ENCODE results near the gene MTERF4. TPM values are rescaled to one million over a fixed set of nuclear protein-coding genes. Genes with fewer than 3 reads are reported as not detected.
A peak's percentile ranks its signal among the peaks of the same experiment; 100 is the strongest.

MTERF4 gene
- total RNA-seq, 6 experiments from 2014 or later, result 12.1 to 26.3 (median 17.0) TPM

- 100% methylated on average over 2 of the region's 8 CpGs for WGBS (ENCODE audit: insufficient coverage, low coverage, low lambda C conversion rate, missing lambda C conversion rate)
- intact Hi-C loops (cut with DNase I), result no loop called here
- no peak for TF ChIP-seq POLR2A (IDR thresholded peaks at IDR 0.05)
- TF ChIP-seq CTCF (IDR thresholded peaks at IDR 0.05), result no peak
- Histone ChIP-seq H3K4me3 (no peak overlapping the region), H3K9me3 (no peaks in the 10 kb centered on the region), H3K27me3 (no peaks in the 10 kb centered on the region), H3K36me3 (no peaks in the 10 kb centered on the region), H3K4me1 (peaks cover 0 to 6% (median 2%) of the 10 kb centered on the region in 4 donors), H3K27ac (no peak overlapping the region)
- ATAC-seq (no peak), DNase-seq (peak in 1 of 3 donors; percentile 37)
Observed at GRCh38 chr2:241128266-241128665, 26.2 kb upstream of the MTERF4 start.

DNA sequence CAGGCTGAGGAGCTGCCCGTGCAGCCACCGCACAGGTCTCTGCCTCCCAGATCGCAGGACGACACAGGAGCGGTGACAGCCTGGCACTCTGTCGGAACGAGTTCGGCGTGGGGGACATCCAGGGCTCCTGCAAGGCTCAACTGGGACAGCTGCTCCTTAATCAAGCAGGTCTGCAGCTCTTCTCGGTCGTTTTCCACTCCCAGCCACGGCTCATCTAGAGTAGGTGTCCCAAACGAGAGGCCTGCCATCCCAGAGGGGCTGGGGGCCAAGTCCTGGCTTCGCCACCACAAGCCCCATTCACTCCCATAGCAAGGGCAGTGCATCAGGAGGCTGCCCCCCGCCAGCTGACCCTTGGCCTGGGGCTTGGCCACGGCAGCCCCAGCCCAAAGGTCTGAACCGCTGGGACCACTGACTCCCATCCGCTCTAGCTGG, 24.7 kb upstream of the MTERF4 start:
- peak in 1 of 3 donors; percentile 44 for DNase-seq
- no peaks in the 10 kb centered on the region for H3K36me3 ChIP-seq
- ATAC-seq, result no peak
- H3K27me3 ChIP-seq, result no peaks in the 10 kb centered on the region
- no CpG with 5 or more reads among the region's 18 CpGs for WGBS (ENCODE audit: insufficient coverage, low coverage, low lambda C conversion rate, missing lambda C conversion rate)
- no peak overlapping the region for H3K27ac ChIP-seq
- no peaks in the 10 kb centered on the region for H3K9me3 ChIP-seq
- no peak for TF ChIP-seq POLR2A (IDR thresholded peaks at IDR 0.05)
- no peak for TF ChIP-seq CTCF (IDR thresholded peaks at IDR 0.05)
- H3K4me3 ChIP-seq, result no peak overlapping the region
- H3K4me1 ChIP-seq, result peaks cover 0 to 6% (median 2%) of the 10 kb centered on the region in 4 donors
- intact Hi-C loops (cut with DNase I), result no loop called here

DNA sequence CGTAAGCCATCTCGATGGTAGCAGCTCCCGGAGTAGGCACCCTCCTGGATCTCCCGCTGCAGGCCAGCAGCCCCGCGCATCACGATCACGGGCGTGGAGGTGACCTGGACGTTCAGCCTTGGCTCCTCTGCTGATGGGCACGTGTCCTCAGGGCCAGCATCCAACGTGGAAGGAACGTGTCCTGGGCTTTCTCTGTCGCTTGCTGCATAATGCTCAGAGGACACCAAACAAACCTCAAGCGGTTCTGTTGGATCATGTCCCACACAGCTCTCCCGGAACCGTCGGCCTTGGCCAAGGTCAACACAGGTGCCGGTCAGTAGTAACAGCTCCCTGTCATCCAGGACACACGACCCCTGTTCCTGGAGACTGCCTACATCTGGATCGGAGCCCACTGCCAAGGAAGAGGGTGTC, 24.1 kb upstream of the MTERF4 start:
- ATAC-seq (peak in 2 of 4 donors; percentile 6 to 38), DNase-seq (peak in 2 of 3 donors; percentile 58 to 78)
- 70% methylated on average over 6 of the region's 21 CpGs for WGBS (ENCODE audit: insufficient coverage, low coverage, low lambda C conversion rate, missing lambda C conversion rate)

GRCh38 chr2:241125626-241126025, 23.5 kb upstream of the MTERF4 start:
- intact Hi-C loops (cut with DNase I), result no loop called here
- Histone ChIP-seq H3K9me3 (no peaks in the 10 kb centered on the region), H3K4me3 (no peak overlapping the region), H3K27ac (no peak overlapping the region), H3K36me3 (no peaks in the 10 kb centered on the region), H3K4me1 (peaks cover 0 to 6% (median 2%) of the 10 kb centered on the region in 4 donors), H3K27me3 (no peaks in the 10 kb centered on the region)
- TF ChIP-seq POLR2A (IDR thresholded peaks at IDR 0.05), result no peak
- no peak for TF ChIP-seq CTCF (IDR thresholded peaks at IDR 0.05)
- peak in 1 of 3 donors; percentile 26 for DNase-seq
- no peak for ATAC-seq
- 85% methylated on average over 4 of the region's 13 CpGs for WGBS (ENCODE audit: insufficient coverage, low coverage, low lambda C conversion rate, missing lambda C conversion rate)

More for the DNA sequence above, 24.1 kb upstream of the MTERF4 start:
- Histone ChIP-seq H3K27ac (no peak overlapping the region), H3K27me3 (no peaks in the 10 kb centered on the region), H3K4me3 (no peak overlapping the region), H3K4me1 (peaks cover 0 to 6% (median 2%) of the 10 kb centered on the region in 4 donors), H3K9me3 (no peaks in the 10 kb centered on the region), H3K36me3 (no peaks in the 10 kb centered on the region)
- TF ChIP-seq CTCF (IDR thresholded peaks at IDR 0.05) (no peak), POLR2A (IDR thresholded peaks at IDR 0.05) (no peak)
- intact Hi-C loops (cut with DNase I), result no loop called here
